Natural killer cell (primary cell): ENCODE measurements around the gene FHIP1B. TPM values are rescaled to one million over a fixed set of nuclear protein-coding genes. Genes with fewer than 3 reads are reported as not detected.

Experiments
- ATAC-seq, 3 donors: fragments of 150-1000 bp in 2 of 3; fragments of 200-7000 bp in 1 of 3; cut with Tn5 transposase; 1 replicate in 1 of 3; 2 replicates in 2 of 3; pipeline ENCODE4 v1.10.0; 2021; ENCODE audit warnings: mild to moderate bottlenecking in 2 of 3, moderate library complexity in 2 of 3
- DNase-seq, 2 donors: peaks; one replicate each; pipeline versions ENCODE4 v3.0.0 to v3.0.0-alpha.2; 2013 to 2021; ENCODE audit warnings: mixed read lengths in 1 of 2
- H3K27ac ChIP-seq: one replicate; pipeline ENCODE4 v1.5.1; 2013; ENCODE audit warnings: mild to moderate bottlenecking, low read length
- H3K27me3 ChIP-seq: one replicate; pipeline ENCODE4 v1.6.1; 2013; ENCODE audit warnings: low read length; ENCODE audit not compliant: control insufficient read depth, insufficient read depth
- H3K36me3 ChIP-seq: one replicate; pipeline ENCODE4 v1.6.1; 2013; ENCODE audit warnings: low read length; ENCODE audit not compliant: control insufficient read depth, insufficient read depth
- H3K4me1 ChIP-seq: one replicate; pipeline ENCODE4 v1.6.1; 2013; ENCODE audit warnings: low read length; ENCODE audit not compliant: control insufficient read depth, insufficient read depth
- H3K4me3 ChIP-seq: one replicate; pipeline ENCODE4 v1.5.1; 2013; ENCODE audit warnings: low read length
- H3K9me3 ChIP-seq: one replicate; pipeline ENCODE4 v1.6.1; 2013; ENCODE audit warnings: low read length; ENCODE audit not compliant: control insufficient read depth, insufficient read depth
- H3K27ac Mint-ChIP-seq, 2 donors: one replicate each; pipeline ENCODE4 v1.8.0; 2022; ENCODE audit warnings: mild to moderate bottlenecking in 2 of 2, mixed read lengths in 2 of 2, moderate library complexity in 1 of 2
- H3K27me3 Mint-ChIP-seq, 2 donors: one replicate each; pipeline ENCODE4 v1.8.0; 2022; ENCODE audit warnings: low read depth in 2 of 2, mixed read lengths in 2 of 2
- H3K36me3 Mint-ChIP-seq: one replicate; pipeline ENCODE4 v1.8.0; 2022; ENCODE audit warnings: mixed read lengths
- H3K4me1 Mint-ChIP-seq, 2 donors: one replicate each; pipeline ENCODE4 v1.8.0; 2022; ENCODE audit warnings: mixed read lengths in 2 of 2
- H3K4me3 Mint-ChIP-seq: one replicate; pipeline ENCODE4 v1.8.0; 2022; ENCODE audit warnings: mild to moderate bottlenecking, moderate library complexity, mixed read lengths
- H3K9me3 Mint-ChIP-seq, 2 donors: one replicate each; pipeline ENCODE4 v1.8.0; 2022; ENCODE audit warnings: mixed read lengths in 2 of 2
- CTCF ChIP-seq: fragments of 200-600 bp; IDR thresholded peaks from one replicate; pipeline ENCODE4 v1.8.0; 2022; ENCODE audit warnings: antibody characterized with exemption
- WGBS: methylation state at CpG from one replicate; pipeline ENCODE4 v1.1.7; 2013; ENCODE audit warnings: missing lambda C conversion rate; ENCODE audit not compliant: insufficient coverage; 5-methylcytosine and 5-hydroxymethylcytosine counted together
- intact Hi-C: fragments of 100-400 bp; cut with micrococcal nuclease; formaldehyde crosslinking; loops from one replicate; pipeline ENCODE4 v1.14.2; 2022
- total RNA-seq, 4 donors: library from RNA; stranded (reverse); fragments of 120-200 nt in 1 of 4; gene quantifications; one replicate each; pipeline versions ENCODE4 v1.2.3 to v1.2.4, GENCODE V29; 2013 to 2022

FHIP1B gene
- total RNA-seq, 3 donors from 2014 or later (not counting 1 experiment from before 2014, with no cell fraction given), result 50.6 to 76.9 (median 58.4) TPM

- Mint-ChIP-seq H3K9me3 (peaks cover 0 to 3% of the 10 kb centered on the region in 2 donors), H3K4me1 (peaks cover 63 to 74% of the 10 kb centered on the region in 2 donors), H3K36me3 (peaks cover 7% of the 10 kb centered on the region), H3K27ac (peak overlapping the region; percentile 89 to 90), H3K4me3 (no peak overlapping the region), H3K27me3 (no peaks in the 10 kb centered on the region)
- 92% methylated on average over 1 of the region's 1 CpG for WGBS
- TF ChIP-seq CTCF, result no peak
- Histone ChIP-seq H3K4me3 (no peak overlapping the region), H3K4me1 (peaks cover 44% of the 10 kb centered on the region), H3K27me3 (no peaks in the 10 kb centered on the region), H3K9me3 (no peaks in the 10 kb centered on the region), H3K27ac (no peak overlapping the region), H3K36me3 (peaks cover 21% of the 10 kb centered on the region)
- intact Hi-C loops, result loop anchor here (5.0 kb wide), 1 partner anchor 278 kb away; the partner anchor contains the start of genes ARFIP2 and TIMM10B
- no peak for DNase-seq
- no peak for ATAC-seq
Measured at GRCh38 chr11:6204706-6205105, 29.7 kb downstream of the FHIP1B start.

DNA sequence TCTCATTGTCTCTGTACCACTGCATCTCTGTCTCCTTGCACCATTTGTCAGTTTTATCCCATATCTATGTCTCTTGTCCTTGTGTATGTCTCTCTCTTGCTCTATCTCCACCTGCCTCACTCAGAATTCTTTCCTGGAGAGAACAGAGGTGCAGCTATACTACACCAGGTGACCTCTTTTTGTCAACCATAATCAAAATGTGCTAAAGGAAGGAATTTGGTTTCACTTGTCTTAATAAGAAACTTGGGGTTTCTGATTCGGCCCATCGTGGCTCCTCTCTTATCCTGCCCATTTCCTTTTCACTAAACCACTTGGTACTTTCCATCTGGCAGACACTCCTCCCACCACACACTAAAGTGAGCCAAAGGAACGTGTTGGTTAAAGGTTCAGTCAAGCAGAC, 31.1 kb downstream of the FHIP1B start:
- 6% methylated on average over 3 of the region's 3 CpGs for WGBS
- Histone ChIP-seq H3K27me3 (no peaks in the 10 kb centered on the region), H3K9me3 (no peaks in the 10 kb centered on the region), H3K36me3 (peaks cover 13% of the 10 kb centered on the region), H3K27ac (peak overlapping the region; percentile 15), H3K4me1 (peaks cover 53% of the 10 kb centered on the region), H3K4me3 (no peak overlapping the region)
- DNase-seq (peak in 1 of 2 donors; percentile 62), ATAC-seq (peak; percentile 24 to 56 (median 54))
- H3K4me3 Mint-ChIP-seq, result peak overlapping the region; percentile 82
- H3K27me3 Mint-ChIP-seq, result no peaks in the 10 kb centered on the region
- peak overlapping the region; percentile 89 to 90 for H3K27ac Mint-ChIP-seq
- intact Hi-C loops, result loop anchor here (5.0 kb wide), 1 partner anchor 279 kb away; the partner anchor contains the start of genes ARFIP2 and TIMM10B
- H3K9me3 Mint-ChIP-seq, result peaks cover 0 to 3% of the 10 kb centered on the region in 2 donors
- H3K36me3 Mint-ChIP-seq, result no peaks in the 10 kb centered on the region
- peaks cover 69 to 82% of the 10 kb centered on the region in 2 donors for H3K4me1 Mint-ChIP-seq
- no peak for TF ChIP-seq CTCF

- TF ChIP-seq CTCF, result no peak
- ATAC-seq (peak in 2 of 3 donors; percentile 9 to 17), DNase-seq (no peak)
- no peaks in the 10 kb centered on the region for H3K36me3 Mint-ChIP-seq
- intact Hi-C loops, result loop anchor here (5.0 kb wide), 1 partner anchor 280 kb away; the partner anchor contains the start of genes ARFIP2 and TIMM10B
- Histone ChIP-seq H3K9me3 (no peaks in the 10 kb centered on the region), H3K27ac (peak overlapping the region; percentile 58), H3K27me3 (no peaks in the 10 kb centered on the region), H3K4me3 (no peak overlapping the region), H3K36me3 (peaks cover 8% of the 10 kb centered on the region), H3K4me1 (peaks cover 55% of the 10 kb centered on the region)
- peak overlapping the region; percentile 89 to 90 for H3K27ac Mint-ChIP-seq
- 46% methylated on average over 1 of the region's 1 CpG for WGBS
- no peaks in the 10 kb centered on the region for H3K27me3 Mint-ChIP-seq
- H3K9me3 Mint-ChIP-seq, result peaks cover 0 to 3% of the 10 kb centered on the region in 2 donors
- peak overlapping the region; percentile 84 for H3K4me3 Mint-ChIP-seq
- peaks cover 82 to 92% of the 10 kb centered on the region in 2 donors for H3K4me1 Mint-ChIP-seq
Measured at GRCh38 chr11:6202041-6202440, 32.4 kb downstream of the FHIP1B start.

GRCh38 chr11:6201481-6201880, 33.0 kb downstream of the FHIP1B start:
- H3K4me1 ChIP-seq, result peaks cover 61% of the 10 kb centered on the region
- TF ChIP-seq CTCF, result no peak
- Mint-ChIP-seq H3K27me3 (no peaks in the 10 kb centered on the region), H3K27ac (peak overlapping the region; percentile 89 to 90), H3K9me3 (peaks cover 0 to 3% of the 10 kb centered on the region in 2 donors), H3K36me3 (no peaks in the 10 kb centered on the region), H3K4me1 (peaks cover 86 to 90% of the 10 kb centered on the region in 2 donors), H3K4me3 (peak overlapping the region; percentile 84)
- no peak overlapping the region for H3K4me3 ChIP-seq
- peak overlapping the region; percentile 82 for H3K27ac ChIP-seq
- DNase-seq, result peak in 1 of 2 donors; percentile 34
- peaks cover 7% of the 10 kb centered on the region for H3K36me3 ChIP-seq
- H3K9me3 ChIP-seq, result no peaks in the 10 kb centered on the region
- intact Hi-C loops, result loop anchor here (1.0 to 5.0 kb wide), 3 partner anchors 27 to 281 kb away; partner anchors contain the start of genes ARFIP2, FHIP1B and TIMM10B
- no peaks in the 10 kb centered on the region for H3K27me3 ChIP-seq
- ATAC-seq, result peak; percentile 65 to 83 (median 69)
- WGBS, result 58% methylated on average over 2 of the region's 2 CpGs
